GM19193 (cell line): ENCODE results near the gene P2RY11.

Experiments used
- POLR2A ChIP-seq: IDR thresholded peaks from 4 replicates; pipeline ENCODE4 v1.6.1; 2011; ENCODE audit not compliant: insufficient read depth, insufficient read length; ENCODE audit errors: extremely low read depth

The P2RY11 gene, protein sequence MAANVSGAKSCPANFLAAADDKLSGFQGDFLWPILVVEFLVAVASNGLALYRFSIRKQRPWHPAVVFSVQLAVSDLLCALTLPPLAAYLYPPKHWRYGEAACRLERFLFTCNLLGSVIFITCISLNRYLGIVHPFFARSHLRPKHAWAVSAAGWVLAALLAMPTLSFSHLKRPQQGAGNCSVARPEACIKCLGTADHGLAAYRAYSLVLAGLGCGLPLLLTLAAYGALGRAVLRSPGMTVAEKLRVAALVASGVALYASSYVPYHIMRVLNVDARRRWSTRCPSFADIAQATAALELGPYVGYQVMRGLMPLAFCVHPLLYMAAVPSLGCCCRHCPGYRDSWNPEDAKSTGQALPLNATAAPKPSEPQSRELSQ

DNA sequence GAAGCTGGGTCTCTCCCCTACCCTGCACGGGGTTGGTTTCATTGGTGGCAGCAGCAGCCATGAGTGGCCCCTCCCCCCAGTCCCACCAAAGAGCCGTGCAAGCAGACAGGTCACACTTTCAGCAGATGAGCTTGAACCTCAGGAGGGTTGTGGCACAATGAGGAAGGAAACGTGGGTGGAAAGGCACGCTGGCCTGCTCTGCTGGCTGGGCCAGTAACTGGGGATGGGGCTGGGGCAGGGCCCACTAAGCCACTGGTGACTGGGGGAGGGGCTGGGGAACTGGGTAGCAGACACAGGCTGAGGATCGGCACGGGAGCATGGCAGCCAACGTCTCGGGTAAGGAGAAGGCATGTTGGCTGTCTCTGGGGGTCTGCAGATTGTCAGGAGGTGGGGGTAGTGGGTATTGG lies at the start of gene P2RY11:
Gene P2RY11, plus strand, starts transcription at position 289 of the 407 bp plus-strand sequence. Its CDS starts 29 bp downstream, at position 318.
- peak; percentile 51 for TF ChIP-seq POLR2A

DNA sequence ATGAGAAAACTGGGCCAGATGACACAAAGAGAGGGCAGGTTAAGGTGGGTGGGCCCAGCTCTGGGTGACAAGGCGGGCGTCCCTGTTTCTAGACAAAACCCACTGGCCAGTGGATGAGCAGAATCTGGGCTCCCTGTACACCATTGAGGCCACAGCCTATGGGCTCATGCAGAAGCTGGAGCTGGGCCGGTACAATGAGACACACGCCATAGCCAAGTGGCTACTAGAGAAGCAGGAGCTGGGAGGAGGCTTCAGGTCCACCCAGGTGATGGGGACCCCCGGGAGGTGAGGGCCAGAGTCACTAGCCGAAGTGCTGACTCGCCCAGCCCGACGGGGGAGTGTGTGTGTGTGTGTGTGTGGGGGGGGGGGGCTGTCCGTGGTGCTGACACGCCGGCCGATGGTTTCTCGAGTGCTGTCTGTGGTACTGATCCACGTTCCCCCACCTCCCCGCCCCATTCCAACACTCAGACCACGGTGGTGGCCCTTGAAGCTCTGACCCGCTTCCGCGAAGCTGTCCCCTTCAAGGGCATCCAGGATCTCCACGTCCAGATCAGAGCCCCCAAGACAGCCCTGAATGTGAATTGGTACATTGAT lies 49.7 kb upstream of the P2RY11 start:
- TF ChIP-seq POLR2A: no peak

- no peak for TF ChIP-seq POLR2A
These were observed 43.3 kb upstream of the P2RY11 start for GRCh38 chr19:10068205-10068604.

- no peak for TF ChIP-seq POLR2A
These were observed 42.4 kb upstream of the P2RY11 start for GRCh38 chr19:10069046-10069445.

GRCh38 chr19:10070730-10071446 lies 40.6 kb upstream of the P2RY11 start:
- TF ChIP-seq POLR2A: no peak

DNA sequence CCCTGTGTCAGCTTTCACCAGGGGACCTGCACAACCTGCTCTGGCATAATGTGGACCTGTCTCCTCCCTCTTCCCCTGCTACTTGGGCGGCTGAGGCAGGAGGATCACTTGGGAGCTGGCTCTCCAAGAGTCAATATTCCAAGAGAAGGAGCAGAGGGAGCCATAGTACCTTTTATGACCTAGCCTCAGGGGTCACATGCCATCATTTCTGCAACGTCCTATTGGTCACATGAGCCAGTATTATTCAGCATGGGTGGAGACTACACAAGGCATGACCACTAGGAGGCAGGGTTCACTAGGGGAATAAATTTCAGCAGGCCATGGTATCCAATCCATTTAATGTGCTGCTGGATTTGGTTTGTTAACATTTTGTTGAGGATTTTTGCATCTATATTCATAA lies 37.3 kb upstream of the P2RY11 start:
- no peak for TF ChIP-seq POLR2A

- no peak for TF ChIP-seq POLR2A
These were observed 35.0 kb upstream of the P2RY11 start for GRCh38 chr19:10076535-10076934.

DNA sequence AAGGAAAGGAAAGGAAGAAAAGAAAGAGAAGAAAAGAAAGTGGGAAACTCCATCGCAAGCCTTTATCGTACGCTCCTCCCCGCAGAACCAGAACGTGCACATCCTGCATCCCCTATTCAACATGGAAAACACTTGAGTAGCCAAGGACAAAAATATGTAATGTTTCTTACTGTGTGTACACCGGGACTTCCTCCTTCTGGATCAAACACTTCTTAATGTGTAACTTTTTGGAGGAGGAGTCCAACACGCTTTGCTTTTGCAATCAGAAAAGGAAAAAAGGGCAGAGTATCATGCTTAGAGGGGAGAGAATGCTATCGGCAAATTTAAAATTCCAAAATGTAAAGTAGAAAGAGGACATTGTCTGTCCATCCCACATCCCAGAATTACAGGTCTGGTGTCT lies 33.2 kb upstream of the P2RY11 start:
- no peak for TF ChIP-seq POLR2A

DNA sequence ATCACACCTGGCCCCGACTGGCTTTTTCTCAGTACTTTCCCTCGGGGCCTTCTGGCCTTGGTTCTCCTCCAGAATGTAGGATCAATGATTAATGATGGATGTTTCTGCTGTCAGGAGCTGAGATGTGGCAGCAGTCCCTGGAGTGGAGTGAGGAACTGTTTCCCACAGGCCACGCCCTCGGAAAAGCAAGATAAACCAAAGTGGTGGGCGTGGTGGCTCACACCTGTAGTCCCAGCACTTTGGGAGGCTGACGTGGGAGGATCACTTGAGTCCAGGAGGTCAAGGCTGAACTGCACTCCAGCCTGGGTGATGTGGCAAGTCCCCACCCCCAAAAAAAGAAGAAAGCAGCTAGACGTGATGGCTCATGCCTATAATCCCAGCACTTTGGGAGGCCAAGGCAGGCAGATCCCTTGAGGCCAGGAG lies 32.5 kb upstream of the P2RY11 start:
- no peak for TF ChIP-seq POLR2A

DNA sequence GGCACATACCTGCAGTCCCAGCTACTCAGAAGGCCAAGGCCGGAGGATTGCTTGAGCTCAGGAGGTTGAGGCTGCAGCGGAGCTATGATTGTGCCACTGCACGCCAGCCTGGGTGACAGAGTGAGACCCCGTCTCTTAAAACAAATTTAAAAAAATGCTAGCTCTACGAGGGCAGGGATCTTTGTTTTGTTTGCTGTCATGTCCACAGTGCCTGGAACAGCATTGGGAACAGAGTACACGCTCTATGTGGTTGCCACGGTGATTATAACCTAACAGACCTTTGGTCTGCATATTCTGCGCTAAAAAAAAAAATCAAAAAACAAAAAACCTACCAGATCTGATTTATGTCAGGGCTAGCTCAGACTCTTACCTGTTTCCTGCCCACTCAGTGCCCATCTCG lies 27.6 kb upstream of the P2RY11 start:
- no peak for TF ChIP-seq POLR2A

- no peak for TF ChIP-seq POLR2A
These were observed 26.7 kb upstream of the P2RY11 start for GRCh38 chr19:10084803-10085202.

GRCh38 chr19:10085641-10086590 lies 25.6 kb upstream of the P2RY11 start, which contains the start of gene SHFL:
Gene SHFL (plus strand): TSS chr19:10086317. CDS start chr19:10086428, 111 bp downstream.
- TF ChIP-seq POLR2A: peak; percentile 70

DNA sequence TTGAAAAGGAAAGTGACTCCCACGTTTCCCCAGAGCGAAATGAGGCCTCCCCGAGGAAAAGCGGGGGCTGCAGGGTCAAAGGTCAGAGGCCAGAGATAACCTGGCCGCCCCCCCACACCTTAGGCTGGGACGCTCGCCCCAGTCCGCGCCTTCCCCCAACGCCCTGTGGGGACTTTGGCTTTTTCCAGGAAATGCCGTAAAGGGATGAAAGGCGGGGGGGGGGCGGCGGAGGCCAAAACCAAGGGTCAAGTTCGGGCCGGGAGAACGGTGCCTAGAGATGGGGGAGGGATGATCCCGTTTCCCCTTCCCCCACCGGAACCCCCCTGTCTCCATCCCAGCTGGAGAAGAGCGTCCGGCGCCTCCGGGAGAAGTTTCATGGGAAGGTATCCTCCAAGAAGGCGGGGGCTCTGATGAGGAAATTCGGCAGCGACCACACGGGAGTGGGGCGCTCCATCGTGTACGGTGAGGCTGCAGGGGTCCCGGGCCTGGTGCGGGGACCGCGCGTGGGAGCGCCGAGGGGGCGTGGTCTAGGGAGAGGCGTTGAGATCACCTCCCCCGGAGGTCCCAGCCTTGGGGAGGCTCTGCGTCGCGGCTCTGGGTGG lies 24.8 kb upstream of the P2RY11 start:
- peak; percentile 21 for TF ChIP-seq POLR2A
